Neural crest cell (in vitro differentiated cells): ENCODE results near the gene ST3GAL2. TPM values are rescaled to one million over a fixed set of nuclear protein-coding genes. Genes with fewer than 3 reads are reported as not detected.

ENCODE experiments used
- DNase-seq: peaks from one replicate; pipeline ENCODE4 v3.0.0; 2021; ENCODE audit warnings: low read depth, mixed read lengths, low spot score
- H3K27ac Mint-ChIP-seq: one replicate; pipeline ENCODE4 v1.8.0; 2021; ENCODE audit warnings: mild to moderate bottlenecking, mixed read lengths; ENCODE audit not compliant: unreplicated experiment
- H3K27me3 Mint-ChIP-seq: 2 replicates; pipeline ENCODE4 v1.8.0; 2021; ENCODE audit warnings: low read depth, mild to moderate bottlenecking, mixed read lengths
- H3K36me3 Mint-ChIP-seq: 2 replicates; pipeline ENCODE4 v1.8.0; 2021; ENCODE audit warnings: low read depth, mild to moderate bottlenecking, mixed read lengths
- H3K4me1 Mint-ChIP-seq: 2 replicates; pipeline ENCODE4 v1.8.0; 2021; ENCODE audit warnings: mixed read lengths
- H3K4me3 Mint-ChIP-seq: one replicate; pipeline ENCODE4 v1.8.0; 2021; ENCODE audit warnings: mild to moderate bottlenecking, mixed read lengths
- H3K9me3 Mint-ChIP-seq: 2 replicates; pipeline ENCODE4 v1.8.0; 2021; ENCODE audit warnings: mixed read lengths
- CTCF ChIP-seq: fragments of 200-600 bp; sonication (generic); conservative IDR thresholded peaks from 2 replicates; pipeline ENCODE4 v1.5.0; 2021; ENCODE audit warnings: antibody characterized with exemption, mild to moderate bottlenecking
- total RNA-seq: library from RNA; stranded (reverse); gene quantifications from 2 replicates; pipeline ENCODE4 v1.2.1, GENCODE V29; 2021

Gene ST3GAL2
- total RNA-seq, 1 donor from 2014 or later = 41.8 TPM

GRCh38 chr16:70402916-70403659, 35.8 kb downstream of the ST3GAL2 start:
- H3K36me3 Mint-ChIP-seq = peaks cover 4% of the 10 kb centered on the region
- peaks cover 12% of the 10 kb centered on the region for H3K4me1 Mint-ChIP-seq
- no peak overlapping the region for H3K4me3 Mint-ChIP-seq
- no peak for DNase-seq
- no peak overlapping the region for H3K27ac Mint-ChIP-seq
- no peak for TF ChIP-seq CTCF
- no peaks in the 10 kb centered on the region for H3K9me3 Mint-ChIP-seq
- H3K27me3 Mint-ChIP-seq = no peaks in the 10 kb centered on the region

- no peak overlapping the region for H3K4me3 Mint-ChIP-seq
- H3K4me1 Mint-ChIP-seq = no peaks in the 10 kb centered on the region
- H3K27me3 Mint-ChIP-seq = no peaks in the 10 kb centered on the region
- no peak overlapping the region for H3K27ac Mint-ChIP-seq
- peaks cover 2% of the 10 kb centered on the region for H3K36me3 Mint-ChIP-seq
- DNase-seq = no peak
- no peaks in the 10 kb centered on the region for H3K9me3 Mint-ChIP-seq
- no peak for TF ChIP-seq CTCF
Observed at GRCh38 chr16:70399951-70400350, 38.9 kb downstream of the ST3GAL2 start.

GRCh38 chr16:70399381-70399780, 39.5 kb downstream of the ST3GAL2 start:
- no peaks in the 10 kb centered on the region for H3K9me3 Mint-ChIP-seq
- no peaks in the 10 kb centered on the region for H3K27me3 Mint-ChIP-seq
- no peak for DNase-seq
- H3K27ac Mint-ChIP-seq = peak overlapping the region; percentile 90
- H3K4me3 Mint-ChIP-seq = no peak overlapping the region
- no peak for TF ChIP-seq CTCF
- no peaks in the 10 kb centered on the region for H3K4me1 Mint-ChIP-seq
- no peaks in the 10 kb centered on the region for H3K36me3 Mint-ChIP-seq

- H3K27ac Mint-ChIP-seq = no peak overlapping the region
Observed at GRCh38 chr16:70398177-70398743, 40.6 kb downstream of the ST3GAL2 start.

GRCh38 chr16:70396246-70396904, 42.5 kb downstream of the ST3GAL2 start:
- no peak overlapping the region for H3K27ac Mint-ChIP-seq
- no peak overlapping the region for H3K4me3 Mint-ChIP-seq
- H3K27me3 Mint-ChIP-seq = no peaks in the 10 kb centered on the region

More at GRCh38 chr16:70398177-70398743, 40.6 kb downstream of the ST3GAL2 start:
- Mint-ChIP-seq H3K36me3 (peaks cover 3% of the 10 kb centered on the region), H3K4me3 (no peak overlapping the region), H3K27me3 (no peaks in the 10 kb centered on the region), H3K4me1 (peaks cover 6% of the 10 kb centered on the region), H3K9me3 (no peaks in the 10 kb centered on the region)
- no peak for DNase-seq
- TF ChIP-seq CTCF = no peak

More at GRCh38 chr16:70396246-70396904, 42.5 kb downstream of the ST3GAL2 start:
- no peaks in the 10 kb centered on the region for H3K9me3 Mint-ChIP-seq
- peaks cover 3% of the 10 kb centered on the region for H3K36me3 Mint-ChIP-seq
- no peak for TF ChIP-seq CTCF
- no peak for DNase-seq
- peaks cover 6% of the 10 kb centered on the region for H3K4me1 Mint-ChIP-seq
